Measurements from ENCODE around the gene RUSC1. TPM values are rescaled to one million over a fixed set of nuclear protein-coding genes. Genes with fewer than 3 reads are reported as not detected.

RUSC1 gene
- total and polyA plus RNA-seq, 11 donors = 14.6 to 28.0 (median 16.3) TPM

DNA sequence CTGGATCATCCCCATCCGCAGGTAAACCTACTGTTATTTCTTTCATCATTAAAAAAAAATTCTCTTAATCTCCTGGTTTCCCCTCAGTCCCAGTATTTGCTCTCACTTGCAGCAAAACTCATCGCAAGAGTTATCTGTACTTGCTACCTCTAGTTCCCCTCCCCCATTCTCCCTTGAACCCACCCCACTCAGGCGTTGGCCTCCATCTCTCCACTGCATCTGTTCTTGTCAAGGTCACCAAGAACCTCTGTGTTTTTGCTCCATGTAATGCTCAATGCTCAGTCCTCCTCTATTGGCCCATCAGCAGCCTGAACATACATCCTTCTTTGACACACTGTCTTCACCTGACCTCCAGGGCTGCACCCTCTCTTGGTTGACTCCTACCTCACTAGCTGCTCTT lies 24.0 kb upstream of the RUSC1 start:
- Histone ChIP-seq H3K9me3 (no peaks in the 10 kb centered on the region), H3K27me3 (peaks cover 6 to 41% (median 29%) of the 10 kb centered on the region in 9 donors), H3K27ac (no peak overlapping the region), H3K4me3 (no peak overlapping the region), H3K4me1 (peaks cover 0 to 10% (median 4%) of the 10 kb centered on the region in 12 donors), H3K36me3 (no peaks in the 10 kb centered on the region)
- ATAC-seq (no peak), DNase-seq (no peak)
- 77 to 93% (median 85%) methylated on average over 3 of the region's 3 CpGs for WGBS, 4 donors
- intact Hi-C loops (cut with DNase I) = no loop called here
- TF ChIP-seq POLR2A (IDR thresholded peaks at IDR 0.05) (no peak), CTCF (IDR thresholded peaks at IDR 0.05) (no peak)

DNA sequence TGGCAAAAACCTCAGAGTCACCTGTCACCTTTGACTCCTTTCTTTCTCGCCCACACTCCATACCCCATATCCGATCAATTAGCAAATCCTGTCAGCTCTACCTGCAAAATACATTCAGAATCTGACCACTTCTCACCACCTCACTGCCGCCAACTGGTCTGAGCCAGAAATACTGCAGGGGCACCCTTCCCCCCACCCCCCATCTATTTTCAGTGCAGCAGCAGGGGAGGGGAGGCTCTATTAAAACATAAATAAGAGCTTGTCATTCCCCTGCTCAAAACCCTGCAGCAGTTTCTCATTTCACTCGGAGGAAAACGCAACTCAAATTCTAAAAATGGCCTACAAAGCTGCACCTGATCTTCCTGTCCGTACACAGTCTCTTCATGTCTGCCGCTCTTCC lies 23.3 kb upstream of the RUSC1 start:
- no peak for DNase-seq
- Histone ChIP-seq H3K4me3 (no peak overlapping the region), H3K4me1 (peaks cover 0 to 10% (median 4%) of the 10 kb centered on the region in 12 donors), H3K36me3 (no peaks in the 10 kb centered on the region), H3K9me3 (no peaks in the 10 kb centered on the region), H3K27me3 (peaks cover 6 to 41% (median 27%) of the 10 kb centered on the region in 9 donors), H3K27ac (no peak overlapping the region)
- no peak for TF ChIP-seq CTCF (IDR thresholded peaks at IDR 0.05)
- no peak for TF ChIP-seq POLR2A (IDR thresholded peaks at IDR 0.05)
- WGBS, 4 donors = 62 to 70% (median 69%) methylated on average over 7 of the region's 7 CpGs
- intact Hi-C loops (cut with DNase I) = no loop called here
- ATAC-seq = no peak

- no peak overlapping the region for H3K27ac ChIP-seq
- WGBS, 4 donors = 90 to 94% (median 93%) methylated on average over 8 of the region's 8 CpGs
- peaks cover 6 to 25% (median 18%) of the 10 kb centered on the region in 9 donors for H3K27me3 ChIP-seq
- no peak for TF ChIP-seq CTCF (IDR thresholded peaks at IDR 0.05)
- TF ChIP-seq POLR2A (IDR thresholded peaks at IDR 0.05) = no peak
- no peak overlapping the region for H3K4me3 ChIP-seq
- H3K9me3 ChIP-seq = no peaks in the 10 kb centered on the region
- ATAC-seq = no peak
- no peak for DNase-seq
- no peaks in the 10 kb centered on the region for H3K36me3 ChIP-seq
- intact Hi-C loops (cut with DNase I) = no loop called here
- H3K4me1 ChIP-seq = peaks cover 0 to 6% (median 3%) of the 10 kb centered on the region in 12 donors
Observed at GRCh38 chr1:155300024-155300423, 20.7 kb upstream of the RUSC1 start.

GRCh38 chr1:155300553-155301329 lies 20.0 kb upstream of the RUSC1 start:
- Histone ChIP-seq H3K27ac (no peak overlapping the region), H3K9me3 (no peaks in the 10 kb centered on the region), H3K4me1 (no peaks in the 10 kb centered on the region), H3K27me3 (peaks cover 0 to 18% (median 10%) of the 10 kb centered on the region in 9 donors), H3K36me3 (no peaks in the 10 kb centered on the region), H3K4me3 (no peak overlapping the region)
- no peak for TF ChIP-seq CTCF (IDR thresholded peaks at IDR 0.05)
- intact Hi-C loops (cut with DNase I) = no loop called here
- 88 to 94% (median 89%) methylated on average over 9 of the region's 9 CpGs for WGBS, 4 donors
- no peak for ATAC-seq
- no peak for DNase-seq

Data from heart left ventricle (tissue), 16 donors.